GM23338 (cell line): ENCODE measurements around the gene PPDPF. TPM values are rescaled to one million over a fixed set of nuclear protein-coding genes. Genes with fewer than 3 reads are reported as not detected.

Source experiments
- ATAC-seq: fragments of 200-7000 bp; cut with Tn5 transposase; 3 replicates; pipeline ENCODE4 v1.9.1; 2020
- DNase-seq: peaks from one replicate; pipeline ENCODE4 v3.0.0-alpha.2; 2015; ENCODE audit warnings: low spot score
- H2AFZ ChIP-seq: fragments of 200-600 bp; sonication (generic); 2 replicates; pipeline ENCODE4 v1.8.0; 2016; ENCODE audit warnings: antibody characterized with exemption, mild to moderate bottlenecking, moderate library complexity
- H3F3A ChIP-seq: fragments of 200-600 bp; sonication (generic); replicated peaks from 2 replicates; pipeline ENCODE4 v1.8.0; 2017; ENCODE audit warnings: antibody characterized with exemption, mixed run types, low read depth
- H3K27ac ChIP-seq: fragments of 200-600 bp; sonication (generic); 2 replicates; pipeline ENCODE4 v1.6.1; 2016; ENCODE audit warnings: low read depth
- H3K27me3 ChIP-seq: fragments of 200-600 bp; sonication (generic); 2 replicates; pipeline ENCODE4 v1.8.0; 2016; ENCODE audit warnings: mild to moderate bottlenecking, mixed run types, moderate library complexity; ENCODE audit not compliant: insufficient read depth
- H3K36me3 ChIP-seq: fragments of 200-600 bp; sonication (generic); 2 replicates; pipeline ENCODE4 v1.8.0; 2016; ENCODE audit warnings: mild to moderate bottlenecking; ENCODE audit not compliant: insufficient read depth
- H3K4me1 ChIP-seq: fragments of 200-600 bp; sonication (generic); 2 replicates; pipeline ENCODE4 v1.8.0; 2016; ENCODE audit warnings: mild to moderate bottlenecking, moderate library complexity; ENCODE audit not compliant: insufficient read depth
- H3K4me2 ChIP-seq: fragments of 200-600 bp; sonication (generic); 2 replicates; pipeline ENCODE4 v1.7.1; 2017; ENCODE audit warnings: mixed run types
- H3K4me3 ChIP-seq: fragments of 200-600 bp; sonication (generic); 2 replicates; pipeline ENCODE4 v1.6.1; 2016; ENCODE audit warnings: mixed run types
- H3K79me2 ChIP-seq: fragments of 200-600 bp; sonication (generic); replicated peaks from 2 replicates; pipeline ENCODE4 v1.8.0; 2017; ENCODE audit warnings: mild to moderate bottlenecking; ENCODE audit not compliant: insufficient read depth
- H3K9me2 ChIP-seq: fragments of 200-600 bp; sonication (generic); 2 replicates; pipeline ENCODE4 v1.8.0; 2017; ENCODE audit not compliant: insufficient read depth
- H4K20me1 ChIP-seq: fragments of 200-600 bp; sonication (generic); replicated peaks from 2 replicates; pipeline ENCODE4 v1.8.0; 2017; ENCODE audit warnings: mild to moderate bottlenecking; ENCODE audit not compliant: insufficient read depth
- H3K27ac Mint-ChIP-seq: 2 replicates; pipeline ENCODE4 v1.8.0; 2020; ENCODE audit warnings: inconsistent platforms, mild to moderate bottlenecking, moderate library complexity, mixed read lengths
- H3K27me3 Mint-ChIP-seq: 3 replicates; pipeline ENCODE4 v1.8.0; 2022; ENCODE audit warnings: low read depth, mild to moderate bottlenecking, moderate library complexity, mixed read lengths, inconsistent platforms; ENCODE audit not compliant: insufficient read depth, poor library complexity
- H3K36me3 Mint-ChIP-seq: 3 replicates; pipeline ENCODE4 v1.8.0; 2021; ENCODE audit warnings: low read depth, mild to moderate bottlenecking, inconsistent platforms, moderate library complexity, mixed read lengths
- H3K4me1 Mint-ChIP-seq: 3 replicates; pipeline ENCODE4 v1.8.0; 2020; ENCODE audit warnings: mild to moderate bottlenecking, inconsistent platforms, mixed read lengths
- H3K4me3 Mint-ChIP-seq: 3 replicates; pipeline ENCODE4 v1.8.0; 2021; ENCODE audit warnings: moderate library complexity, mild to moderate bottlenecking, inconsistent platforms, mixed read lengths
- H3K9me3 Mint-ChIP-seq: 3 replicates; pipeline ENCODE4 v1.8.0; 2020; ENCODE audit warnings: moderate library complexity, mild to moderate bottlenecking, inconsistent platforms, mixed read lengths
- CREB1 ChIP-seq: fragments of 250-450 bp; sonication (Bioruptor Pico); IDR thresholded peaks from 2 replicates; pipeline ENCODE4 v1.5.0; 2020; ENCODE audit warnings: low read depth, mild to moderate bottlenecking, moderate library complexity
- CTCF ChIP-seq, 2 experiments: fragments of 200-600 bp in 1 of 2; sonication (generic) in 1 of 2; conservative IDR thresholded peaks; 2 replicates each; pipeline versions ENCODE4 v1.5.1 to v1.6.1; 2016 to 2017; ENCODE audit warnings: antibody characterized with exemption in 2 of 2, low read depth in 2 of 2, mild to moderate bottlenecking in 2 of 2, moderate library complexity in 1 of 2
- EZH2 ChIP-seq: fragments of 200-600 bp; sonication (generic); IDR thresholded peaks from one replicate; pipeline ENCODE4 v1.8.0; 2017; ENCODE audit warnings: antibody characterized with exemption, mild to moderate bottlenecking, low read depth; ENCODE audit not compliant: unreplicated experiment
- EZH2phosphoT487 ChIP-seq: fragments of 200-600 bp; sonication (generic); IDR thresholded peaks from one replicate; pipeline ENCODE4 v1.8.1; 2018; ENCODE audit warnings: antibody characterized with exemption; ENCODE audit not compliant: unreplicated experiment
- JUNB ChIP-seq: IDR thresholded peaks from one replicate; pipeline ENCODE4 v1.6.1; 2016; ENCODE audit warnings: antibody characterized with exemption; ENCODE audit not compliant: unreplicated experiment
- NANOG ChIP-seq: IDR thresholded peaks from 2 replicates; pipeline ENCODE4 v1.6.1; 2016; ENCODE audit warnings: antibody characterized with exemption, borderline replicate concordance
- POLR2AphosphoS5 ChIP-seq: IDR thresholded peaks from 2 replicates; pipeline ENCODE4 v1.6.1; 2016; ENCODE audit warnings: antibody characterized with exemption, low read depth
- STAT1 ChIP-seq: IDR thresholded peaks from one replicate; pipeline ENCODE4 v1.6.1; 2016; ENCODE audit warnings: antibody characterized with exemption; ENCODE audit not compliant: unreplicated experiment
- ZNF114 ChIP-seq: fragments of 250-450 bp; sonication (Bioruptor Pico); IDR thresholded peaks from 2 replicates; pipeline ENCODE4 v1.5.0; 2020; ENCODE audit warnings: mild to moderate bottlenecking, moderate library complexity
- ZNF331 ChIP-seq: fragments of 250-450 bp; sonication (Bioruptor Pico); IDR thresholded peaks from 2 replicates; pipeline ENCODE4 v1.5.0; 2020; ENCODE audit warnings: low read depth, mild to moderate bottlenecking, moderate library complexity
- ZNF462 ChIP-seq: fragments of 250-450 bp; sonication (Bioruptor Pico); IDR thresholded peaks from 2 replicates; pipeline ENCODE4 v1.5.0; 2020; ENCODE audit warnings: mild to moderate bottlenecking, moderate library complexity
- polyA plus RNA-seq: library from polyadenylated mRNA; unstranded; fragments of >200 nt; fragmentation: Nextera tagmentation; extraction: Ambion mirVana; gene quantifications from 2 replicates; pipeline ENCODE4 v1.2.1, GENCODE V29; 2016
- total RNA-seq: library from RNA; depleted of rRNA; stranded (reverse); fragments of >200 nt; shearing (Covaris generic); gene quantifications from 2 replicates; pipeline ENCODE4 v1.2.3, GENCODE V29; 2014
- TF ChIP-seq, protein P1 (sequence below): IDR thresholded peaks from one replicate; pipeline ENCODE4 v1.6.1; 2018; ENCODE audit warnings: antibody characterized with exemption; ENCODE audit not compliant: unreplicated experiment
- TF ChIP-seq, protein P2 (sequence below): IDR thresholded peaks from 2 replicates; pipeline ENCODE4 v1.6.1; 2016; ENCODE audit warnings: antibody characterized with exemption

Gene PPDPF
- total and polyA plus RNA-seq, 2 experiments from 2014 or later, result 83.9 to 141 TPM

- TF ChIP-seq CTCF (conservative IDR thresholded peaks at IDR 0.05; ENCODE audit: low read depth in 2 of 2) (no peak), POLR2AphosphoS5 (no peak), ZNF114 (CRISPR knock-in tag) (no peak), JUNB (no peak), NANOG (no peak), STAT1 (no peak), CREB1 (no peak), ZNF462 (CRISPR knock-in tag) (no peak), EZH2 (no peak), EZH2phosphoT487 (no peak), ZNF331 (CRISPR knock-in tag) (no peak)
- TF ChIP-seq, protein P1, sequence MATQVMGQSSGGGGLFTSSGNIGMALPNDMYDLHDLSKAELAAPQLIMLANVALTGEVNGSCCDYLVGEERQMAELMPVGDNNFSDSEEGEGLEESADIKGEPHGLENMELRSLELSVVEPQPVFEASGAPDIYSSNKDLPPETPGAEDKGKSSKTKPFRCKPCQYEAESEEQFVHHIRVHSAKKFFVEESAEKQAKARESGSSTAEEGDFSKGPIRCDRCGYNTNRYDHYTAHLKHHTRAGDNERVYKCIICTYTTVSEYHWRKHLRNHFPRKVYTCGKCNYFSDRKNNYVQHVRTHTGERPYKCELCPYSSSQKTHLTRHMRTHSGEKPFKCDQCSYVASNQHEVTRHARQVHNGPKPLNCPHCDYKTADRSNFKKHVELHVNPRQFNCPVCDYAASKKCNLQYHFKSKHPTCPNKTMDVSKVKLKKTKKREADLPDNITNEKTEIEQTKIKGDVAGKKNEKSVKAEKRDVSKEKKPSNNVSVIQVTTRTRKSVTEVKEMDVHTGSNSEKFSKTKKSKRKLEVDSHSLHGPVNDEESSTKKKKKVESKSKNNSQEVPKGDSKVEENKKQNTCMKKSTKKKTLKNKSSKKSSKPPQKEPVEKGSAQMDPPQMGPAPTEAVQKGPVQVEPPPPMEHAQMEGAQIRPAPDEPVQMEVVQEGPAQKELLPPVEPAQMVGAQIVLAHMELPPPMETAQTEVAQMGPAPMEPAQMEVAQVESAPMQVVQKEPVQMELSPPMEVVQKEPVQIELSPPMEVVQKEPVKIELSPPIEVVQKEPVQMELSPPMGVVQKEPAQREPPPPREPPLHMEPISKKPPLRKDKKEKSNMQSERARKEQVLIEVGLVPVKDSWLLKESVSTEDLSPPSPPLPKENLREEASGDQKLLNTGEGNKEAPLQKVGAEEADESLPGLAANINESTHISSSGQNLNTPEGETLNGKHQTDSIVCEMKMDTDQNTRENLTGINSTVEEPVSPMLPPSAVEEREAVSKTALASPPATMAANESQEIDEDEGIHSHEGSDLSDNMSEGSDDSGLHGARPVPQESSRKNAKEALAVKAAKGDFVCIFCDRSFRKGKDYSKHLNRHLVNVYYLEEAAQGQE, result no peak
- TF ChIP-seq, protein P2, sequence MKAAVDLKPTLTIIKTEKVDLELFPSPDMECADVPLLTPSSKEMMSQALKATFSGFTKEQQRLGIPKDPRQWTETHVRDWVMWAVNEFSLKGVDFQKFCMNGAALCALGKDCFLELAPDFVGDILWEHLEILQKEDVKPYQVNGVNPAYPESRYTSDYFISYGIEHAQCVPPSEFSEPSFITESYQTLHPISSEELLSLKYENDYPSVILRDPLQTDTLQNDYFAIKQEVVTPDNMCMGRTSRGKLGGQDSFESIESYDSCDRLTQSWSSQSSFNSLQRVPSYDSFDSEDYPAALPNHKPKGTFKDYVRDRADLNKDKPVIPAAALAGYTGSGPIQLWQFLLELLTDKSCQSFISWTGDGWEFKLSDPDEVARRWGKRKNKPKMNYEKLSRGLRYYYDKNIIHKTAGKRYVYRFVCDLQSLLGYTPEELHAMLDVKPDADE, result no peak
- Mint-ChIP-seq H3K9me3 (no peaks in the 10 kb centered on the region; the same call in 2 of the 3 replicates), H3K4me1 (peaks cover 6% of the 10 kb centered on the region), H3K27me3 (peaks cover 9% of the 10 kb centered on the region), H3K4me3 (no peak overlapping the region), H3K36me3 (peaks cover 4% of the 10 kb centered on the region; the same call in 1 of the 3 replicates), H3K27ac (no peak overlapping the region)
- Histone ChIP-seq H3F3A (no peaks in the 10 kb centered on the region), H3K9me2 (no peaks in the 10 kb centered on the region), H4K20me1 (no peaks in the 10 kb centered on the region), H3K4me1 (no peaks in the 10 kb centered on the region), H3K27me3 (no peaks in the 10 kb centered on the region), H3K27ac (no peak overlapping the region), H3K79me2 (no peaks in the 10 kb centered on the region), H3K4me3 (no peak overlapping the region), H2AFZ (no peak overlapping the region), H3K36me3 (no peaks in the 10 kb centered on the region), H3K4me2 (no peak overlapping the region)
- no peak for ATAC-seq
- no peak for DNase-seq
These were observed 20.0 kb downstream of the PPDPF start for GRCh38 chr20:63540417-63541186.
